LHCN-M2 (cell line): Measurements from ENCODE around the gene HDAC4. TPM values are rescaled to one million over a fixed set of nuclear protein-coding genes. Genes with fewer than 3 reads are reported as not detected.

ENCODE experiments used
- DNase-seq: peaks from one replicate; pipeline ENCODE4 v3.0.0-alpha.2; 2012; ENCODE audit warnings: low read depth
- total RNA-seq: library from RNA; depleted of rRNA; stranded (reverse); fragments of >200 nt; gene quantifications from 2 replicates; pipeline ENCODE4 v1.2.3, GENCODE V29; 2014

Gene HDAC4
- total RNA-seq, 1 experiment from 2014 or later: 26.8 TPM

DNA sequence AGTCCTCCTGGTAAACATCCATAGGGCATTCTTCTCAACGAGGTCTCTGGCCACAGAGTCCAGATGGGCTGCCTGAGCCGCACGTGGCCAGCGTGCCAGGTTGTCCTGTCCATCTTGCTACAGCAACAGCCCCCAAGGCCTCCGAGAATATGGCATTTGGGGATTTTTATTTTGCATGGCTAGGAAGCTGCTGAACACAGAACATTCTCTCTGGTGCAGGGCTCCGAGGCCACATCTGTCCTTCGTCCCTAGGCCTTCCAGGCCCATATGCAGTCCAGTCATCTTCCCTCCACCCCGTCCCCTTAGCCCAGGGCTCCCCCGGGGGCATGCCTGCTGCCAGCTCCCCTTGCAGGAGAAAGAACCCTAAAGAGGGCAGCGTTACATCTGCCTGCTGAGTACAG is 2.3 kb downstream of the HDAC4 start:
- DNase-seq: no peak

DNA sequence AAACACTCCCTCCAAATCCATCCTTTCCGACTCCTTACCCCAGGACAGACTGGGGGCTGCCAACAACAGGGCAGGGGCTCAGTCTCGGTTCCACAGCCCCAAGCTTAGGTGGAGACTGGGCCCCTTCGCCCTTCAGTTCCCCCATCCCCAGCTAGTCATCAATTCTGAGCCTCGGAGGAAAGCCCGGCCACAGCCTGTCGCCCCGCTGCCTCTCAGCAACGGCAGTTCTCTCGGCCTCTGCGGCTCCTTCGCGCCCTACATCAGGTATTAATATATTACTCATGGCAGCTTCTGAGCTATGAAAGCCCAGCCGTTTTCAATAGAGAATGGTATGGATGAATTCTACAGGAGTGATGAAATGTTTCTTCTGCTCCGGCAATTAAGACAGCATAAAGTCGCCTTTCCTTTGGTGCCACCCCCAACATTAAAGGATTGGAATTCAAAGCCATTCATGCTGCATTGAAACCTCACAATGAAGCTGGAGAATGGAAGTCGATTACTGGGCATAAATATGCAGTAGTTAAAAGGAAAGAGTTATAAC is 2.8 kb downstream of the HDAC4 start:
- no peak for DNase-seq

GRCh38 chr2:239396881-239397681 is 3.7 kb downstream of the HDAC4 start:
- no peak for DNase-seq

GRCh38 chr2:239395524-239395923 is 5.3 kb downstream of the HDAC4 start:
- DNase-seq: no peak

GRCh38 chr2:239394978-239395377 is 5.8 kb downstream of the HDAC4 start:
- DNase-seq: no peak

GRCh38 chr2:239394346-239394945 is 6.4 kb downstream of the HDAC4 start:
- DNase-seq: no peak

DNA sequence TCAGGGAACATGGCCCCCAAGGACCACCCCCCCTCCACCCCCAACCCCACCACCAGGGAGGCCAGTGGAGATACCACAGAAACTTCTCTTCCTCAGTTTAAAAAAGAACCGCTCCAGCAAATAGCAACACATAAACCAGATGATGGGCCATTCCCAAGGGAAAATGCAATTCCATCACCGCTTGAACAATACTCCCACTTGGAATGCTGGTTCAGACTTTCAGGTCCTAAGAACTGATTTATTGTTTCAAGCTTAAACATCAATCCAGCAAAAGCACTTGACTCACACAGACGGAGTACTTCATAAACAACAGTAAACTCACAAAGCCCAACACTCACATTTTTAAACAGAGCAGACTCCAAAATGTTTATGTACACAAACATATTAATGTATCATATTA is 6.9 kb downstream of the HDAC4 start:
- DNase-seq: no peak

DNA sequence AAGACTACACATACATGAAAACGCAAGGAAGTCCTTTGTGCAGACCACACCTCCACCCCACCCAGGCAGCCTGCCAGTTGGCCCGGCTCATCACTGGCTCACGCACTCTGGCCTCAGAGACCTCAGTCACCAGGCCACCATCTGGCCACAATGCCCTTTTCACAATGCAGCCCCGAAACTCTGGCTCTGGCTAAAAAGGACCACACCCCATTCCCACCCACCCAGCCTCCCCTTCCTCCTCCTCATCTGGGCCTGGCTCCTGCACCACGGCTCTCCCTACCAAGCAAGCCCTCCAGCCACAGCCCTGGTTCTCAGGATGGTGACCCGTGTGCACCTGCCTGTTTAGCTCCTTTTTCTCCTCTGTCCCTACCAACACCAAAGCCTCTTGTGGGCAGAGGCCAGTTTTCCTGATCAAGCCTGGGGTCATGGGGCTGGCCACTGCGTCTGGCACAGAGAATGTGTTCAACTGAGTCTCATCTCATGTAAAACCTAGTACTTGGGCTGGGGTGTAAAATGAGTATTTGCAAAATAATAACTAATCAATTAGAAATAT is 7.4 kb downstream of the HDAC4 start:
- DNase-seq: no peak

DNA sequence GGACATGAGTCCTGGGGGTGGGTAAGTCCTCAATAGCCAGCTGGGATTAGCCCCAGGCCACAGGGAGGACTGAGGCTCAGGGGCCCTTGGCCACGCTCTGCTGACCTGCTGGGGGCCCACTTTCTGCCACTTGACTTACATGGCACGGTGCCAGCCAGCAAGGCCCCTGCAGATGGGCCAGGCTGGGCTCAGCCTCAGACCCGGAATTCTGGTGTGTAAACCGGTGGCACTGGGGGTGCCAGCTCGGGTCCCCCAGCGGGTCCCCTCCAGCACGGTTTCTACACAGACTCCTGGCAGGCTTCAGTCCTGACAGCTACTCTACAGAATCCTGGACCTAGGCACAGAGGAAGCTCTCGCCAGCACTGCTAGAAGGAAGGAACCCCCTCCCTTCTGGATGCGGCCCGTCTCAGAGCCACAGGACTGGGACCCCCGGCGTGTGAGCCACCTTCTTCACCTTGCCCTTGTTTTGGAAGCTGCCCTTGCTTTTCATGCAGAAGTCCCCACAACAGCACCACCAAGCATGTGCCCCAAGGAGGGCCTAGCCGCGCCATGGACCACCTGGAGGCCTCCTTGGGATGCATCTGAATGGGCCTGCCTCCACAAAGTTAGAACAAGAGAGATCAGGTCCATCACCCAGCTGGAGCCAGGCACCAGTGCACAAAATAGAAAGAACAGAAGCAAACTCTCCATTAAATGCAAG is 8.0 kb downstream of the HDAC4 start:
- no peak for DNase-seq

GRCh38 chr2:239392072-239392357 is 8.8 kb downstream of the HDAC4 start:
- no peak for DNase-seq

DNA sequence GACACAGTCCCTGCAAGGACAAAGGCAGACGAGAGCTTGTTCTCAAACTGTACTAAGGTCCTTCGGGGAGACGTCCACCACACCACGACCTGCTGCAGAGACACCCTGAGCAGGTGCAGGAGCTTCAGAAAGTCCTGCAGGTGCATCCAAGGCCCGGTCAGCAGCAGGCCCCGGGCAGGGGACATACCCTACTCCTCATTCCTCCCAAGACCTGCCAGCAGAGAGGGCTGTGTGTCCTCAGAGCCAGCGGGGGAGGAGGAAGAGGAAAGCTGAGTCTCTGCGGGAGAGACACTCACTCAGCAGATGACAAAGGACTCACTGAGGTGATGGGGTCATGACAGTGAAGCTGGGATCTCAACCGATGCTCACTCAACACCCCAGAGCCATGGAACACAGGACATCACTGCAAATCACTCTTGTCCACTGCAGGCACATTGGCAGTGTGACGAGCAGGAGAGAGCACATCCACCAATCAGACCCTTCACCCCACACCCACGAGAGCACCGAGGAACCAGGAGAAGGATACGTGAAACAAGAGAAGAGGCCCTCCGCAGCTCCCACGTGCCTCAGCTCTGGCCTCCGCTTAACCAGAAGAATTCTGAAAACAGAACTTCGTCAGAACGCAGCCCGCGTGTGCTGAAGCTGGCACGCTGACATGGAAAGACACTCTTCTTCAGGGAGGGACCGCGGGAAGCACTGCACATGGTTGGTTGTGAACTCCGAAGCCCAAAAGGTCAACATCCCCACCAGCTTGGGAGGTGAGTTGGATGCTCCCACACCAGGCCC is 9.3 kb downstream of the HDAC4 start:
- no peak for DNase-seq

- DNase-seq: no peak
Observed at GRCh38 chr2:239390546-239391285, 10.1 kb downstream of the HDAC4 start.

GRCh38 chr2:239389414-239390329 is 11.1 kb downstream of the HDAC4 start:
- DNase-seq: no peak

GRCh38 chr2:239388236-239389151 is 12.3 kb downstream of the HDAC4 start:
- no peak for DNase-seq

DNA sequence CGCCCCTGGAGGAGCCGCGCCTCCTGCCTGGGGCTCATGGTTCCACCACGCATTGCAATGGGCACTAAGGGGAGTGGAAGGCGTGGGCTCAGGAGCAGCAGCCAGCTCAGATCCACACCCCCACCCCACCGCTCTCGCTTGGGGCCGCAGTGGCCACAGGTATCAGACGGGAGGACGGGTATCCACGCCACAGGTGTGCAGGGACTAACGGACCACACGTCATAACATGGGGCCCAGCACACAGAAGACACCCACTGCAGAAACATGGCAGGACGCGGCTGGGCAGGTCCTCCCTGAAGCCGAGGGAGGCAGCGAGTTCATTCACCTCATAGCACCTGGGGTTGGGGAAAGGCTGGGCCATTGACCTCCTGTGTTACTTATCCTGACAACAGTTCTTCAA is 13.0 kb downstream of the HDAC4 start:
- DNase-seq: no peak

GRCh38 chr2:239386872-239387445 is 13.9 kb downstream of the HDAC4 start:
- no peak for DNase-seq

DNA sequence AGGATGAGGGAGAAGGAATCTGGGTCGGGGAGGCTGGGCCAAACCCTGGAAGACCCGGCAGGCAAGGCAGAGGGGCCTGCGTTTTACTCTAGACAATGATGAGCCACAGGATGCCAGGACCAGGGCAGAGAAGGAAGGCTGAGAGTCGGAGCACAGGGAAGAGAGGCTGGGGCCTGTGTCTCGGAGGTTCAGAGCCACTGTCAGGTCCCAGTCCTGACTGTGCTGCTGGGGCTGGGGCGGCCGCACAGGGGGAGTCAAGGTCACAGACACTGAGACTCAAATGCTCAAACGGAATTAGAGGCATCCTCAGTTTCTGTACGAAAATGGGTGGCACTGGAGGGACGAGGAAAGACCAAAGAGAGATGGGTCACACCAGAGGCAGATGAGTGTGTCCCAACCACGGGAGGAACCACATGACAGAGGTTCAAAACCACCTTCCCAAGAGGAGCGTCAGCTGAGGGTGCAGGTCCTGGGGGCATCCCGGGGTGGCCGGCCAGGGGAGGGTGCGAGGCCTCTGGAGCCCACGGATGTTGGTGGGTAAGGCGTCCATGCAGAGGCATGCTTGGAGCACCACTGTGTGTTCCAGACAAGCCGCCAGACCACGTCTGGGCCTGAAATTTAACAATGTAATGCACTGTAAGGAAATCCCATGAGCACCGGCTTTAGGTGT is 14.7 kb downstream of the HDAC4 start:
- no peak for DNase-seq
